Transverse colon (tissue), 4 donors: ENCODE measurements around the gene MUC4. TPM values are rescaled to one million over a fixed set of nuclear protein-coding genes. Genes with fewer than 3 reads are reported as not detected.
A peak's percentile ranks its signal among the peaks of the same experiment; 100 is the strongest.

Source experiments
- DNase-seq: peaks from one replicate; pipeline ENCODE4 v3.0.0-alpha.2; 2019
- H3K27ac ChIP-seq, 4 donors: fragments of 200-600 bp; sonication (generic); 2 replicates each; pipeline ENCODE4 v1.5.1; 2016 to 2018; ENCODE audit warnings: inconsistent platforms in 4 of 4
- H3K27me3 ChIP-seq: fragments of 200-600 bp; sonication (generic); 2 replicates; pipeline ENCODE4 v1.5.1; 2017; ENCODE audit warnings: inconsistent platforms
- H3K36me3 ChIP-seq, 4 donors: fragments of 200-600 bp; sonication (generic); 2 replicates each; pipeline ENCODE4 v1.5.1; 2017 to 2019; ENCODE audit warnings: inconsistent platforms in 4 of 4
- H3K4me1 ChIP-seq, 4 donors: fragments of 200-600 bp; sonication (generic); 2 replicates each; pipeline ENCODE4 v1.5.1; 2017 to 2020; ENCODE audit warnings: inconsistent platforms in 4 of 4
- H3K4me3 ChIP-seq, 4 donors: fragments of 200-600 bp; sonication (generic); 1 replicate in 1 of 4; 2 replicates in 3 of 4; pipeline versions ENCODE4 v1.5.1 to v1.6.1; 2017 to 2019; ENCODE audit warnings: inconsistent platforms in 4 of 4
- H3K9me3 ChIP-seq, 2 donors: fragments of 200-600 bp; sonication (generic); 2 replicates each; pipeline ENCODE4 v1.5.1; 2017 to 2019; ENCODE audit warnings: inconsistent platforms in 2 of 2
- CTCF ChIP-seq, 5 experiments: fragments of 200-600 bp in 3 of 5; fragments of 450-650 bp in 2 of 5; sonication (generic) in 3 of 5; IDR thresholded peaks; 1 replicate in 2 of 5; 2 replicates in 3 of 5; pipeline ENCODE4 v1.5.1; 2016 to 2017; ENCODE audit warnings: antibody characterized with exemption in 5 of 5, inconsistent platforms in 3 of 5, mild to moderate bottlenecking in 2 of 5, moderate library complexity in 1 of 5
- EP300 ChIP-seq: sonication (generic); formaldehyde crosslinking; IDR thresholded peaks from one replicate; pipeline ENCODE4 v1.6.1; 2017; ENCODE audit warnings: antibody characterized with exemption, low read depth
- POLR2A ChIP-seq: fragments of 450-650 bp; IDR thresholded peaks from one replicate; pipeline ENCODE4 v1.6.1; 2016; ENCODE audit warnings: antibody characterized with exemption, mild to moderate bottlenecking, moderate library complexity
- POLR2AphosphoS5 ChIP-seq, 3 donors: sonication (generic); formaldehyde crosslinking; IDR thresholded peaks; one replicate each; pipeline ENCODE4 v1.6.1; 2016; ENCODE audit warnings: antibody characterized with exemption in 3 of 3
- WGBS, 2 donors: methylation state at CpG; one replicate each; pipeline ENCODE4 v1.1.5; 2018; ENCODE audit warnings: low coverage in 1 of 2; 5-methylcytosine and 5-hydroxymethylcytosine counted together
- in situ Hi-C, 4 donors: fragments of 200-750 bp; cut with MboI; loops; one replicate each; pipeline versions ENCODE4 v1.15.0 to v1.15.1; 2017; ENCODE audit warnings: low sequenced_read_pairs in 3 of 4, low pct_ligation_motif_present in 1 of 4, low pct_unique_long_range_greater_than_20kb in 1 of 4
- intact Hi-C: fragments of 100-400 bp; cut with DNase I; formaldehyde crosslinking; loops from one replicate; pipeline ENCODE4 v1.15.1; 2023; ENCODE audit warnings: low total_unique reads
- total RNA-seq, 4 donors: library from RNA; depleted of rRNA; stranded (reverse); fragments of >200 nt; gene quantifications; one replicate each; pipeline ENCODE4 v1.1.0, GENCODE V29; 2016

The MUC4 gene
- total RNA-seq: 100 to 1,000 TPM; 111 to 354 (median 170) TPM

GRCh38 chr3:195811756-195812155 is at the start of gene MUC4:
MUC4 (minus strand) TSS chr3:195811929; CDS start chr3:195811817, 112 bp downstream.
- peaks cover 0 to 32% (median 15%) of the 10 kb centered on the region in 4 donors for H3K4me1 ChIP-seq
- peak within 1 kb of the TSS; percentile 65 to 90 (median 87) for H3K27ac ChIP-seq
- H3K36me3 ChIP-seq: no peaks in the 10 kb centered on the region
- DNase-seq: peak; percentile 88
- no peaks in the 10 kb centered on the region for H3K9me3 ChIP-seq
- TF ChIP-seq POLR2AphosphoS5 (IDR thresholded peaks at IDR 0.05) (peak; percentile 87 to 96 (median 93)), EP300 (no peak), POLR2A (peak; percentile 98), CTCF (IDR thresholded peaks at IDR 0.05) (no peak)
- WGBS, 2 donors: 0 to 19% methylated on average over 2 to 14 of the region's 14 CpGs
- intact Hi-C loops (no loop called here), in situ Hi-C loops (no loop called here)
- H3K27me3 ChIP-seq: peaks cover 11% of the 10 kb centered on the region
- H3K4me3 ChIP-seq: peak within 1 kb of the TSS in 3 of 4 donors; percentile 43 to 53 (median 48)

GRCh38 chr3:195860456-195860855 is 48.7 kb upstream of the MUC4 start:
- Histone ChIP-seq H3K4me1 (peaks cover 0 to 18% (median 1%) of the 10 kb centered on the region in 4 donors), H3K9me3 (no peaks in the 10 kb centered on the region), H3K4me3 (no peak overlapping the region), H3K27ac (no peak overlapping the region), H3K27me3 (peaks cover 6% of the 10 kb centered on the region), H3K36me3 (no peaks in the 10 kb centered on the region)
- TF ChIP-seq CTCF (IDR thresholded peaks at IDR 0.05): no peak
- TF ChIP-seq POLR2AphosphoS5 (IDR thresholded peaks at IDR 0.05): no peak
- no peak for TF ChIP-seq EP300
- no peak for TF ChIP-seq POLR2A
- in situ Hi-C loops: loop anchor here in 2 of 4 donors (5.0 to 10.0 kb wide), 2 partner anchors 52 to 54 kb away; no protein-coding TSS in a partner anchor
- intact Hi-C loops: loop anchor here (5.0 kb wide), 1 partner anchor 52 kb away; no protein-coding TSS in a partner anchor
- DNase-seq: no peak
- WGBS, 2 donors: 73 to 74% methylated on average over 4 to 6 of the region's 6 CpGs

- in situ Hi-C loops (loop anchor here in 2 of 4 donors (5.0 to 10.0 kb wide), 2 partner anchors 52 to 55 kb away; no protein-coding TSS in a partner anchor), intact Hi-C loops (loop anchor here (5.0 kb wide), 1 partner anchor 52 kb away; no protein-coding TSS in a partner anchor)
- no peak overlapping the region for H3K27ac ChIP-seq
- TF ChIP-seq POLR2A (no peak), POLR2AphosphoS5 (IDR thresholded peaks at IDR 0.05) (no peak), EP300 (no peak), CTCF (IDR thresholded peaks at IDR 0.05) (no peak)
- 50 to 84% methylated on average over 4 to 23 of the region's 23 CpGs for WGBS, 2 donors
- H3K4me1 ChIP-seq: peaks cover 0 to 18% (median 1%) of the 10 kb centered on the region in 4 donors
- peak overlapping the region in 1 of 4 donors; percentile 13 for H3K4me3 ChIP-seq
- H3K36me3 ChIP-seq: no peaks in the 10 kb centered on the region
- no peaks in the 10 kb centered on the region for H3K9me3 ChIP-seq
- H3K27me3 ChIP-seq: peaks cover 6% of the 10 kb centered on the region
- DNase-seq: no peak
Measured at GRCh38 chr3:195859846-195860411, 48.2 kb upstream of the MUC4 start.

- intact Hi-C loops (no loop called here), in situ Hi-C loops (no loop called here)
- Histone ChIP-seq H3K4me1 (peaks cover 0 to 18% (median 1%) of the 10 kb centered on the region in 4 donors), H3K4me3 (peak overlapping the region in 1 of 4 donors; percentile 13), H3K36me3 (no peaks in the 10 kb centered on the region), H3K9me3 (no peaks in the 10 kb centered on the region), H3K27ac (no peak overlapping the region), H3K27me3 (peaks cover 6% of the 10 kb centered on the region)
- 8 to 22% methylated on average over 6 to 20 of the region's 21 CpGs for WGBS, 2 donors
- peak; percentile 78 for DNase-seq
- TF ChIP-seq POLR2A (no peak), CTCF (IDR thresholded peaks at IDR 0.05) (peak; percentile 95 to 99 (median 97))
Measured at GRCh38 chr3:195859061-195859845, 47.5 kb upstream of the MUC4 start.
